RWPE1 (cell line): Measurements from ENCODE around the gene ZFP42.

Source experiments
- CTCF ChIA-PET: fragments of 350-600 bp; sonication (Branson Sonifier 250); formaldehyde crosslinking; extraction: SDS; loops from one replicate; lab custom pipeline; 2021; lab: Yijun Ruan, JAX
- POLR2A ChIA-PET: fragments of 400-600 bp; formaldehyde crosslinking; extraction: SDS; loops from one replicate; lab custom pipeline; 2020; ENCODE audit warnings: antibody characterized with exemption; ENCODE audit not compliant: low non-redundant PET; lab: Yijun Ruan, JAX
- DNase-seq: peaks from one replicate; pipeline ENCODE4 v3.0.0; 2012; ENCODE audit warnings: low spot score
- H3K27ac ChIP-seq: fragments of 450-650 bp; 2 replicates; pipeline ENCODE4 v1.5.1; 2017
- TF ChIP-seq, protein P1 (sequence below): fragments of 450-650 bp; conservative IDR thresholded peaks from 2 replicates; pipeline ENCODE4 v1.5.1; 2017; ENCODE audit warnings: low read depth, mild to moderate bottlenecking

Gene ZFP42

DNA sequence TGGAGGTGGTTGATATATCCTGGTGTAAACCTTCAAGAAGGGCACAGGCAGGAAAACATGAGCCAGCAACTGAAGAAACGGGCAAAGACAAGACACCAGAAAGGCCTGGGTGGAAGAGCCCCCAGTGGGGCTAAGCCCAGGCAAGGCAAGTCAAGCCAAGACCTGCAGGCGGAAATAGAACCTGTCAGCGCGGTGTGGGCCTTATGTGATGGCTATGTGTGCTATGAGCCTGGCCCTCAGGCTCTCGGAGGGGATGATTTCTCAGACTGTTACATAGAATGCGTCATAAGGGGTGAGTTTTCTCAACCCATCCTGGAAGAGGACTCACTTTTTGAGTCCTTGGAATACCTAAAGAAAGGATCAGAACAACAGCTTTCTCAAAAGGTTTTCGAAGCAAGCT, 7.2 kb downstream of the ZFP42 start:
- POLR2A ChIA-PET: no interaction called here
- CTCF ChIA-PET: no interaction called here
- TF ChIP-seq, protein P1, sequence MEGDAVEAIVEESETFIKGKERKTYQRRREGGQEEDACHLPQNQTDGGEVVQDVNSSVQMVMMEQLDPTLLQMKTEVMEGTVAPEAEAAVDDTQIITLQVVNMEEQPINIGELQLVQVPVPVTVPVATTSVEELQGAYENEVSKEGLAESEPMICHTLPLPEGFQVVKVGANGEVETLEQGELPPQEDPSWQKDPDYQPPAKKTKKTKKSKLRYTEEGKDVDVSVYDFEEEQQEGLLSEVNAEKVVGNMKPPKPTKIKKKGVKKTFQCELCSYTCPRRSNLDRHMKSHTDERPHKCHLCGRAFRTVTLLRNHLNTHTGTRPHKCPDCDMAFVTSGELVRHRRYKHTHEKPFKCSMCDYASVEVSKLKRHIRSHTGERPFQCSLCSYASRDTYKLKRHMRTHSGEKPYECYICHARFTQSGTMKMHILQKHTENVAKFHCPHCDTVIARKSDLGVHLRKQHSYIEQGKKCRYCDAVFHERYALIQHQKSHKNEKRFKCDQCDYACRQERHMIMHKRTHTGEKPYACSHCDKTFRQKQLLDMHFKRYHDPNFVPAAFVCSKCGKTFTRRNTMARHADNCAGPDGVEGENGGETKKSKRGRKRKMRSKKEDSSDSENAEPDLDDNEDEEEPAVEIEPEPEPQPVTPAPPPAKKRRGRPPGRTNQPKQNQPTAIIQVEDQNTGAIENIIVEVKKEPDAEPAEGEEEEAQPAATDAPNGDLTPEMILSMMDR: no peak
- peak overlapping the region; percentile 60; the same call in 1 of the 2 replicates for H3K27ac ChIP-seq
- peak; percentile 51 for DNase-seq

- no peak overlapping the region for H3K27ac ChIP-seq
- TF ChIP-seq, protein P1: no peak
- DNase-seq: no peak
- CTCF ChIA-PET: no interaction called here
- POLR2A ChIA-PET: no interaction called here
Observed at GRCh38 chr4:188005561-188005960, 10.0 kb downstream of the ZFP42 start.

DNA sequence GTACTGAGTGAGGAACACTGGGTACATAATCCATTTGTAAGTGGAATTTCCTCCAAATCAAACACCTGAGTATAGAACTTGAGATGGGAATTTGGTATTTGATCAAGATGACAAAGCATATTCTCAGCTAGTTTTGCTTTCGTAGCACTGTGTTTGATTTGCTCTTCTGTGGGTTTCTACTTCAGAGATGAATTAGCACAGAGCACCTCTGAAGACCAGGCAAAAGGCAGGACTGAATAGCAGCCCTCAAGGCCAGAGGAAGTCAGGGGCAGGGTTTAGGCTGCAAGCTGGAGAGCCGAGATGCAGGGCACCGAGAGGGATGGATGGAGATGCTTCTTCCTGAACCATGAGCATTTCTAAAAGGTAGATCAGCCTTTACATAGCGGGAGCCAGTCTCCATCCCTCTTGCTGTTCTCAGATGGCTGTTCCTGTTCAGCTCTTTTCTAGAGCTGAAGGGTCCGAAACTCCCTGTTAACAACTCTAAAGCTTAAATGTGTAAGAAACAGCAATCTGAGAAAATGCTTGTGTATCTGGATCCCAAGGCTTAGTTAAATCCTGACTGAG, 10.8 kb downstream of the ZFP42 start:
- no peak for DNase-seq
- ChIA-PET CTCF (no interaction called here), POLR2A (no interaction called here)
- no peak overlapping the region for H3K27ac ChIP-seq
- TF ChIP-seq, protein P1: no peak

- TF ChIP-seq, protein P1: no peak
- POLR2A ChIA-PET: no interaction called here
- peak; percentile 49 for DNase-seq
- no peak overlapping the region for H3K27ac ChIP-seq
- CTCF ChIA-PET: interaction anchor here (0.6 kb wide), 1 partner anchor 282 kb away, joined by 3 read pairs; no protein-coding TSS in a partner anchor
Observed at GRCh38 chr4:188008377-188008776, 12.8 kb downstream of the ZFP42 start.

- H3K27ac ChIP-seq: no peak overlapping the region
- DNase-seq: no peak
- TF ChIP-seq, protein P1: no peak
- ChIA-PET POLR2A (no interaction called here), CTCF (no interaction called here)
Observed at GRCh38 chr4:188012426-188012945, 16.9 kb downstream of the ZFP42 start.

GRCh38 chr4:188015025-188015940, 19.7 kb downstream of the ZFP42 start:
- ChIA-PET CTCF (no interaction called here), POLR2A (no interaction called here)
- TF ChIP-seq, protein P1: no peak
- peak overlapping the region; percentile 76 for H3K27ac ChIP-seq
- peak; percentile 74 for DNase-seq
